HEK293 (cell line): ENCODE measurements around the gene FOXO1.

Source experiments
- CTCF ChIA-PET: fragments of 350-600 bp; formaldehyde crosslinking; extraction: SDS; loops from one replicate; lab custom pipeline; 2021; ENCODE audit warnings: antibody characterized with exemption; lab: Yijun Ruan, JAX
- POLR2A ChIA-PET: fragments of 300-600 bp; formaldehyde crosslinking; extraction: SDS; loops from one replicate; lab custom pipeline; 2020; ENCODE audit warnings: antibody characterized with exemption, inconsistent platforms; lab: Yijun Ruan, JAX
- H3K27ac ChIP-seq: fragments of 200-500 bp; sonication (Bioruptor generic); 2 replicates; pipeline ENCODE4 v1.5.1; 2014; ENCODE audit warnings: low read depth, low read length, control low read depth, inconsistent platforms; ENCODE audit errors: extremely low read depth
- H3K36me3 ChIP-seq, 2 experiments: fragments of 200-500 bp in 1 of 2; sonication (Bioruptor generic) in 1 of 2; 1 replicate in 1 of 2; 2 replicates in 1 of 2; pipeline ENCODE4 v1.5.1; 2014 to 2017; ENCODE audit warnings: inconsistent platforms in 2 of 2, low read length in 2 of 2; ENCODE audit not compliant: control insufficient read depth in 2 of 2, insufficient read depth in 1 of 2
- H3K4me1 ChIP-seq: fragments of 200-500 bp; sonication (Bioruptor generic); 2 replicates; pipeline ENCODE4 v1.5.1; 2014; ENCODE audit warnings: mild to moderate bottlenecking, low read length, inconsistent platforms; ENCODE audit not compliant: control insufficient read depth, insufficient read depth
- H3K4me3 ChIP-seq: 2 replicates; pipeline ENCODE4 v1.5.1; 2011; ENCODE audit warnings: low read depth, mild to moderate bottlenecking, control low read depth, low read length, moderate library complexity
- H3K9me3 ChIP-seq: fragments of 200-500 bp; sonication (Bioruptor generic); 2 replicates; pipeline ENCODE4 v1.5.1; 2014; ENCODE audit warnings: low read depth, low read length, inconsistent platforms; ENCODE audit not compliant: control insufficient read depth, insufficient read depth
- HIC1 ChIP-seq: fragments of 450-650 bp; formaldehyde crosslinking; IDR thresholded peaks from 2 replicates; pipeline ENCODE4 v1.5.1; 2016; ENCODE audit warnings: missing biosample characterization, missing genetic modification characterization
- HOXA7 ChIP-seq: sonication (generic); formaldehyde crosslinking; IDR thresholded peaks from 2 replicates; pipeline ENCODE4 v1.8.1; 2022; ENCODE audit warnings: missing genetic modification reagents, borderline replicate concordance
- KLF10 ChIP-seq: fragments of 450-650 bp; IDR thresholded peaks from 2 replicates; pipeline ENCODE4 v1.5.1; 2018; ENCODE audit warnings: missing biosample characterization, mild to moderate bottlenecking, missing genetic modification characterization
- KLF17 ChIP-seq: fragments of 450-650 bp; formaldehyde crosslinking; IDR thresholded peaks from 2 replicates; pipeline ENCODE4 v1.5.1; 2016; ENCODE audit warnings: missing biosample characterization, missing genetic modification characterization
- PBX3 ChIP-seq: sonication (generic); formaldehyde crosslinking; IDR thresholded peaks from 2 replicates; pipeline ENCODE4 v1.8.1; 2022; ENCODE audit warnings: mild to moderate bottlenecking, moderate library complexity, missing genetic modification reagents
- SCRT2 ChIP-seq: fragments of 450-650 bp; formaldehyde crosslinking; IDR thresholded peaks from 2 replicates; pipeline ENCODE4 v1.5.1; 2016; ENCODE audit warnings: missing biosample characterization, missing genetic modification characterization
- ZBTB21 ChIP-seq: fragments of 450-650 bp; formaldehyde crosslinking; IDR thresholded peaks from 2 replicates; pipeline ENCODE4 v1.5.1; 2017; ENCODE audit warnings: missing biosample characterization, missing genetic modification characterization
- ZFP41 ChIP-seq: fragments of 450-650 bp; formaldehyde crosslinking; IDR thresholded peaks from 2 replicates; pipeline ENCODE4 v1.5.1; 2016; ENCODE audit warnings: missing biosample characterization, missing genetic modification characterization, borderline replicate concordance
- ZIC2 ChIP-seq: fragments of 450-650 bp; formaldehyde crosslinking; IDR thresholded peaks from 2 replicates; pipeline ENCODE4 v1.5.1; 2016; ENCODE audit warnings: missing biosample characterization, missing genetic modification characterization
- ZNF112 ChIP-seq: fragments of 450-650 bp; formaldehyde crosslinking; IDR thresholded peaks from 2 replicates; pipeline ENCODE4 v1.5.0; 2017; ENCODE audit warnings: missing biosample characterization, missing genetic modification characterization
- ZNF121 ChIP-seq: fragments of 450-650 bp; formaldehyde crosslinking; IDR thresholded peaks from 2 replicates; pipeline ENCODE4 v1.5.1; 2016; ENCODE audit warnings: missing biosample characterization, missing genetic modification characterization
- ZNF19 ChIP-seq: fragments of 450-650 bp; formaldehyde crosslinking; IDR thresholded peaks from 2 replicates; pipeline ENCODE4; 2016; ENCODE audit warnings: missing biosample characterization, missing genetic modification characterization, low read depth
- ZNF24 ChIP-seq: fragments of 450-650 bp; formaldehyde crosslinking; IDR thresholded peaks from 2 replicates; pipeline ENCODE4 v1.5.1; 2016; ENCODE audit warnings: missing biosample characterization, missing genetic modification characterization
- ZNF350 ChIP-seq: fragments of 450-650 bp; formaldehyde crosslinking; IDR thresholded peaks from 2 replicates; pipeline ENCODE4 v1.5.0; 2017; ENCODE audit warnings: missing biosample characterization, mild to moderate bottlenecking, missing genetic modification characterization
- ZNF391 ChIP-seq: fragments of 450-650 bp; formaldehyde crosslinking; IDR thresholded peaks from 2 replicates; pipeline ENCODE4 v1.5.1; 2016; ENCODE audit warnings: low read depth, missing biosample characterization, missing genetic modification characterization, borderline replicate concordance
- ZNF558 ChIP-seq: fragments of 450-650 bp; formaldehyde crosslinking; IDR thresholded peaks from 2 replicates; pipeline ENCODE4 v1.5.1; 2016; ENCODE audit warnings: missing biosample characterization, missing genetic modification characterization
- ZNF571 ChIP-seq: fragments of 450-650 bp; formaldehyde crosslinking; IDR thresholded peaks from 2 replicates; pipeline ENCODE4 v1.5.0; 2017; ENCODE audit warnings: missing biosample characterization, missing genetic modification characterization
- ZNF610 ChIP-seq: fragments of 450-650 bp; formaldehyde crosslinking; IDR thresholded peaks from 2 replicates; pipeline ENCODE4 v1.5.1; 2016; ENCODE audit warnings: missing biosample characterization, missing genetic modification characterization, borderline replicate concordance
- ZNF621 ChIP-seq: fragments of 450-650 bp; formaldehyde crosslinking; IDR thresholded peaks from 2 replicates; pipeline ENCODE4 v1.5.1; 2017; ENCODE audit warnings: missing biosample characterization, missing genetic modification characterization
- ZNF704 ChIP-seq: fragments of 450-650 bp; formaldehyde crosslinking; IDR thresholded peaks from 2 replicates; pipeline ENCODE4 v1.5.1; 2016; ENCODE audit warnings: missing biosample characterization, missing genetic modification characterization
- ZNF791 ChIP-seq: fragments of 450-650 bp; formaldehyde crosslinking; IDR thresholded peaks from 2 replicates; pipeline ENCODE4 v1.5.1; 2016; ENCODE audit warnings: missing biosample characterization, missing genetic modification characterization
- ZSCAN16 ChIP-seq: fragments of 450-650 bp; formaldehyde crosslinking; IDR thresholded peaks from 2 replicates; pipeline ENCODE4 v1.5.1; 2016; ENCODE audit warnings: missing biosample characterization, missing genetic modification characterization
- ZSCAN30 ChIP-seq: fragments of 450-650 bp; IDR thresholded peaks from 2 replicates; pipeline ENCODE4 v1.5.1; 2018; ENCODE audit warnings: missing biosample characterization, mild to moderate bottlenecking, missing genetic modification characterization, moderate library complexity
- TF ChIP-seq, protein P1 (sequence below): fragments of 450-650 bp; formaldehyde crosslinking; IDR thresholded peaks from 2 replicates; pipeline ENCODE4 v1.5.1; 2016; ENCODE audit warnings: missing biosample characterization, missing genetic modification characterization
- TF ChIP-seq, protein P2 (sequence below): fragments of 450-650 bp; formaldehyde crosslinking; IDR thresholded peaks from 2 replicates; pipeline ENCODE4 v1.5.1; 2017; ENCODE audit warnings: missing biosample characterization, missing genetic modification characterization

The FOXO1 gene

GRCh38 chr13:40676007-40676406, 9.6 kb upstream of the FOXO1 start:
- ChIA-PET POLR2A (no interaction called here), CTCF (no interaction called here)
- Histone ChIP-seq H3K4me3 (no peak overlapping the region), H3K4me1 (peaks cover 12% of the 10 kb centered on the region), H3K9me3 (no peaks in the 10 kb centered on the region), H3K36me3 (no peaks in the 10 kb centered on the region), H3K27ac (no peak overlapping the region)
- TF ChIP-seq, protein P1, sequence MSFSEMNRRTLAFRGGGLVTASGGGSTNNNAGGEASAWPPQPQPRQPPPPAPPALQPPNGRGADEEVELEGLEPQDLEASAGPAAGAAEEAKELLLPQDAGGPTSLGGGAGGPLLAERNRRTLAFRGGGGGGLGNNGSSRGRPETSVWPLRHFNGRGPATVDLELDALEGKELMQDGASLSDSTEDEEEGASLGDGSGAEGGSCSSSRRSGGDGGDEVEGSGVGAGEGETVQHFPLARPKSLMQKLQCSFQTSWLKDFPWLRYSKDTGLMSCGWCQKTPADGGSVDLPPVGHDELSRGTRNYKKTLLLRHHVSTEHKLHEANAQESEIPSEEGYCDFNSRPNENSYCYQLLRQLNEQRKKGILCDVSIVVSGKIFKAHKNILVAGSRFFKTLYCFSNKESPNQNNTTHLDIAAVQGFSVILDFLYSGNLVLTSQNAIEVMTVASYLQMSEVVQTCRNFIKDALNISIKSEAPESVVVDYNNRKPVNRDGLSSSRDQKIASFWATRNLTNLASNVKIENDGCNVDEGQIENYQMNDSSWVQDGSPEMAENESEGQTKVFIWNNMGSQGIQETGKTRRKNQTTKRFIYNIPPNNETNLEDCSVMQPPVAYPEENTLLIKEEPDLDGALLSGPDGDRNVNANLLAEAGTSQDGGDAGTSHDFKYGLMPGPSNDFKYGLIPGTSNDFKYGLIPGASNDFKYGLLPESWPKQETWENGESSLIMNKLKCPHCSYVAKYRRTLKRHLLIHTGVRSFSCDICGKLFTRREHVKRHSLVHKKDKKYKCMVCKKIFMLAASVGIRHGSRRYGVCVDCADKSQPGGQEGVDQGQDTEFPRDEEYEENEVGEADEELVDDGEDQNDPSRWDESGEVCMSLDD (tag by site-specific recombination) = no peak
- TF ChIP-seq ZNF391 (tag by site-specific recombination) (no peak), ZNF350 (tag by site-specific recombination) (no peak), KLF17 (no peak), SCRT2 (tag by site-specific recombination) (no peak), ZSCAN30 (no peak), ZBTB21 (tag by site-specific recombination) (no peak), ZFP41 (tag by site-specific recombination) (no peak), ZNF791 (tag by site-specific recombination) (no peak), HOXA7 (CRISPR knock-in tag) (no peak), ZNF704 (tag by site-specific recombination) (no peak), ZNF571 (no peak), ZNF112 (tag by site-specific recombination) (no peak), ZNF558 (tag by site-specific recombination) (no peak), KLF10 (tag by site-specific recombination) (no peak)
- TF ChIP-seq, protein P2, sequence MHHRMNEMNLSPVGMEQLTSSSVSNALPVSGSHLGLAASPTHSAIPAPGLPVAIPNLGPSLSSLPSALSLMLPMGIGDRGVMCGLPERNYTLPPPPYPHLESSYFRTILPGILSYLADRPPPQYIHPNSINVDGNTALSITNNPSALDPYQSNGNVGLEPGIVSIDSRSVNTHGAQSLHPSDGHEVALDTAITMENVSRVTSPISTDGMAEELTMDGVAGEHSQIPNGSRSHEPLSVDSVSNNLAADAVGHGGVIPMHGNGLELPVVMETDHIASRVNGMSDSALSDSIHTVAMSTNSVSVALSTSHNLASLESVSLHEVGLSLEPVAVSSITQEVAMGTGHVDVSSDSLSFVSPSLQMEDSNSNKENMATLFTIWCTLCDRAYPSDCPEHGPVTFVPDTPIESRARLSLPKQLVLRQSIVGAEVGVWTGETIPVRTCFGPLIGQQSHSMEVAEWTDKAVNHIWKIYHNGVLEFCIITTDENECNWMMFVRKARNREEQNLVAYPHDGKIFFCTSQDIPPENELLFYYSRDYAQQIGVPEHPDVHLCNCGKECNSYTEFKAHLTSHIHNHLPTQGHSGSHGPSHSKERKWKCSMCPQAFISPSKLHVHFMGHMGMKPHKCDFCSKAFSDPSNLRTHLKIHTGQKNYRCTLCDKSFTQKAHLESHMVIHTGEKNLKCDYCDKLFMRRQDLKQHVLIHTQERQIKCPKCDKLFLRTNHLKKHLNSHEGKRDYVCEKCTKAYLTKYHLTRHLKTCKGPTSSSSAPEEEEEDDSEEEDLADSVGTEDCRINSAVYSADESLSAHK (tag by site-specific recombination) = no peak

- H3K4me1 ChIP-seq = peaks cover 12% of the 10 kb centered on the region
- H3K4me3 ChIP-seq = no peak overlapping the region
- ChIA-PET CTCF (interaction anchor here (0.6 to 1.4 kb wide), 3 partner anchors 9 to 180 kb away, joined by 3 read pairs; no protein-coding TSS in a partner anchor), POLR2A (no interaction called here)
- H3K9me3 ChIP-seq = no peaks in the 10 kb centered on the region
- H3K27ac ChIP-seq = no peak overlapping the region
- H3K36me3 ChIP-seq = no peaks in the 10 kb centered on the region
- no peak for TF ChIP-seq ZSCAN16 (tag by site-specific recombination)
- TF ChIP-seq ZIC2 (tag by site-specific recombination) = no peak
- no peak for TF ChIP-seq ZNF621 (tag by site-specific recombination)
- TF ChIP-seq ZNF121 (tag by site-specific recombination) = no peak
- TF ChIP-seq PBX3 (CRISPR knock-in tag) = no peak
- no peak for TF ChIP-seq ZNF19
- no peak for TF ChIP-seq HIC1 (tag by site-specific recombination)
- TF ChIP-seq ZNF610 (tag by site-specific recombination) = no peak
- TF ChIP-seq ZNF24 = no peak
These were observed 7.0 kb upstream of the FOXO1 start for GRCh38 chr13:40673414-40673813.
